Activated gamma-delta T cell treated with anti-CD3 and anti-CD28 coated beads, Interleukin-2, amount 50 U/mL, for 16 hours (primary cell): ENCODE results near the gene PDE4B.

Source experiments
- DNase-seq: peaks from one replicate; pipeline ENCODE4 v3.0.0-alpha.2; 2020; ENCODE audit warnings: low read depth

PDE4B gene

DNA sequence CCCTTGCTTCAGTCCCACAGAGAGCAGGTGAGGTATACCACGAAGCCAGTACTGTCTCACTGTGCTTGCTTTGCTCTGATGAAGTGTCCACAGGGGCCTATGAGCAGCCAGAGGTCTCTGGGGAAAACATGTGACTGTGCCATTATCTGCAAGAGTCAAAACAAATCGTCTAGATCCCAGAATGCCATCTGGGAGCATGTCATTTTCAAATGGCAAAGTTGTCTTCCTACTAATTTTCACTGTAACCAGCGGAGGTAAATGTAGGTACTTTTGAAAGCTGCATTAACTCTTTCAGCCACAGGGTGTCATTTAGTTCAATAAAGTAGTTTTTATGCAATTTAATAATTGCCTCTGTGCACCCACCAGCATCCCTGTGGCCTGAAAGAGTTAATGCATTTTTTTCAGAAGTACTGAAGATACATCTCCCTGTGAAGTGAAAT lies 567.6 kb downstream of the PDE4B start:
- DNase-seq: no peak

DNA sequence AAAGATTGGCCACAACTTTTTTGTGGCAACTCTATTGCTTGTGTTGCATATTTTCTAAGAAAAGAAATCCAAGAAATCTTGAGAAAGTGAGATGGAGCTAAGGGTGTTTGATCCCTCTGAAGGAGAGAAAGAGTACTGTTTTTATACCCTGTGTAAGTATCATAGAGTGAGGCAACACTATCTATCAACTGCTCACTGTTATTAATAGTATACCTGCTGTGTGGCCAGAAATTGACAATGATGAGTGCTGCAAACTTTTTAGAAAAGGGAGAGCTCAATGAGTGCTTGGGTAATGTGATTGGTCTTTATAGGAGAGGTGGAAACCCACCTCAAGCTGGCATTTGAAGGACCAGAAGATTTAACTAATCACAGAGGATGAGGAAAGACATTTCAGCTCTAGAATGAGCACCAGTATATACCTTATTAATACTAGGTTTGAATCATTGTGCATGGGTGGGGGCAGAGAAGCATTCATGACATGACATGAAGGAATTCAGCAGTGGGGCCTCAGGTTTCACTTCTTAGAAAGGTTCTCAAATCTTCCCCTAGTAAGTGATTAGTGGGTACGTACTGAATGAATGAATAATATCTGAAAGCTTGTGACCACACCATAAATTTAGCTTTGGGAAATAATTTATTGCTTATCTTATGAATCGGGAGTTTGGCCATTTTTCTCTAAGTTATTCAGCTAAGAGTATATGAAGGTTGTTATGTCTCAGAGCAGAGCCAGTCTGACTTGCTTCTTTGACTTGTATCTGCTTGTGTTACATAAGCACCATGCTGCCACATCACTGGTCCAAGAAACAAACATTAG lies 572.1 kb downstream of the PDE4B start:
- no peak for DNase-seq

DNA sequence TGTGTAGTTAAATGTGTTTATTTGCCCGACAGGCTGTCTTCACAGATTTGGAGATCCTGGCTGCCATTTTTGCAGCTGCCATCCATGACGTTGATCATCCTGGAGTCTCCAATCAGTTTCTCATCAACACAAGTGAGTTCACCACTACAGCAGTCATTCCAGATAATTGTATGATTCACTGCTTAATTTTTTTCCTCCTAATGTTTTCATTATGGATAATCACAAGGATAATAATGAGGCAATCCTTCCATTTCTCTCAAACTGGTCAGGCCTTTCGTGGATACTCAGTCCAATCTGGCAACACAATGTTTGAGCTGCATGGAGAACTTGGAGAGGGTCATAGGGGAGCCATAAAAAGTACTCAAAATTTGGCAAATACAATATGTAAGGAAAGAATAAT lies 572.9 kb downstream of the PDE4B start:
- DNase-seq: no peak

DNA sequence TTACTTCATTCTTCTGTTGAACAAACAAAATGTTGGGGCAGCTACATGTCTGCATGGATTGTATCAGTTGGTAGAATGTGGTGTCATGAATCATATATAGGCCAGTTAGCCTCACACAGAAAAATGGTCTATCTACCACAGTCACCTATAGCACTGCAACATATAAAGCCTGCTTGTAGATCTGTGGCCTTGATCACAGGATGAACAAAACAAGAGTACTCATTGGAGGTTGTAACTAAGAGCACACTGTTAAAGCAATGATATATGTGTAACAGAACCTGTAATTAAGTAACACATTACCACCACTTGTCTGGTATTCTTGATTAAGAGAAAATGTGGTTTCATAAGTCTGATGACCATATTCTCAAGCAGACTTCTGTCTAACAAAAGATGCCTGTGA lies 573.9 kb downstream of the PDE4B start:
- DNase-seq: no peak

DNA sequence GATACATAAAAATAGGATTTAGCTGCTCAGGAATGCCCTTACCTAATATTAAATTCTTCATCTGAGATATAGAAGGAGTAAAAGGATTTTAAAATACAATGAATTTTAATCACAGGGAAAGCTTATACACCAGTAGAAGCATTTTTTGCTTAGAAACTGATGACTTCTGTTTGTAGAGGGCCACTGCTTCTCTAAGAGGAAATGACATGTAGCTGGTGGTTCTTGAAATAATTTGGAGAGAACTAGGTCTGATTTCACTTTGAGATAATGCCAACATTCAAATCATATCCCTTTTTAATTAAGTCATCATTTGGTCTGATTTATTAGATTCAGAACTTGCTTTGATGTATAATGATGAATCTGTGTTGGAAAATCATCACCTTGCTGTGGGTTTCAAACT lies 574.7 kb downstream of the PDE4B start:
- no peak for DNase-seq

DNA sequence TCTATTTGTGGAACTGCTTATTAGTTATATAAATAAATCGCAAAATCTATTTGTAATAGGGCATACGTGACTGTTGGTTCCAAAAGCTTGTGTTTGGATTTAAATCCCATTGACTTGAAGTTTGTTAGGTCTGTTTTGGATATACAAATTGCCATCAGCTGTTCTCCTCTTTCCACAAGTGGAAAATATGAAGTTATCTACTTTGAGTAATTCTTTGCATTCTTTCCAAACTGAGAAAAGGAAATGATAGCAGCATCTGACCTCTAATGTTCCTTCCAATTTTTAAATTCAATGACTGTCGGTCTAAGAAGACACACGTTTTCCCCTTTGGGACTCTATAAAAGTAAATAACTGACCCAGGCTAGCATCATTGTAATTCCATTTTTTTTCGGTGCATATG lies 575.6 kb downstream of the PDE4B start:
- no peak for DNase-seq

DNA sequence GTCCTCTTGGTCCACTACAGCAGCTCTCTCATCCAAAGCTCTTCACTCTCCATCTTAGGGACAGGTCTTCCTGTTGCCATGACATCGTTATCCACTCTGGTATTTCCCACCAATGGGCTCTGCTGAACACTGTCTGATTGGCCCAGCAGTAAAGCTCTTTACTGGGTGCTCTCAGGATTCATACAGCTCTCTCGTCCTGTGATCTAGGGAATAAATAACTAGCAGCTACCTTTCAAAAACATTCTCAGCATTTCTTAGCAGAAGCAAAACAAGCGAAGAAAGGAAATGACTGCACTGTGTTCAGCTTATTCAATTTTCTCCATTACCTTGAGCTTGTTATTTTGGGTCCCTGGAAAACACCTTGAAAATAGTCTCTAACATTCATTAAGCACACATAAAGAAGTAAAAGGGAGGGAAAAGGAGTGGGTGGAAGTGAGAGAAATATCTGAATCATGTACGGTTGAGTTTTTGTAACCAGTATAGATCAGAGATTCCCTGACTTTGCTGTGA lies 577.8 kb downstream of the PDE4B start:
- no peak for DNase-seq

DNA sequence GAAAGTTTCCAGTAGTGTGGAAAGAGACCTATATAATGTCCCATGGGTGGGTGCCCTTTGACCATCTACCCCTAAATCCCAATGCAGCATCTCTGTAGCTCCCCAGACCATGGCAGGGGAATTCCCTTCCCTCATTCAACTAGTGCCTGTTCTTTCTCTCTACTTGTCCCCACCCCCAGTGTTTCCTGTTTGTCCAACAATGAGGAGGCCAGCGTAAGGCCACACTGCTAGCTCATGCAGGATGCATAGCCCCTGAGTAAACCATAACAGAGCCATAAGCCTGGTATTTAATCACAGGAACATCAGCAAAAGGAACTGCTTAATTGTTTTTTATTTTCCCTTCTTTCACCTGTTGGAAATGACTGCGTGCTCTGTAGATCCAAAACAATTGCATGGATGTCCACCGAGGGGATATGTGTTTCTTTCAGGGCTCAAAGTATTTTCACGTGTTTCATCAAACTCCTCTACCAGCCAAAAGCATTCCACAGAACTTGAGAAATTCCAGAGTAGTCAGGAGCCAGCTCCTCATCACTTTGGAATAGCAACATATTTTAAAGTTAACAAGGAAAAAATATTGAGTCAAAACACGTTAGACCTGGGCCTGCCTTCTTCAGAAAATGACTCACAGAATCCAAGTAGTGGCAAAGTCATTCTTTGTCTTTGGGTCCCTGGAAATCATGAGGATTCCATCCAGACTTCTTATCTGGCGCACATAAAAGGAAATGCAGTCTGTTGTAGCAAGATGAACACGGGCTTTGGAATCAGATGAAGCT lies 578.7 kb downstream of the PDE4B start:
- DNase-seq: no peak

DNA sequence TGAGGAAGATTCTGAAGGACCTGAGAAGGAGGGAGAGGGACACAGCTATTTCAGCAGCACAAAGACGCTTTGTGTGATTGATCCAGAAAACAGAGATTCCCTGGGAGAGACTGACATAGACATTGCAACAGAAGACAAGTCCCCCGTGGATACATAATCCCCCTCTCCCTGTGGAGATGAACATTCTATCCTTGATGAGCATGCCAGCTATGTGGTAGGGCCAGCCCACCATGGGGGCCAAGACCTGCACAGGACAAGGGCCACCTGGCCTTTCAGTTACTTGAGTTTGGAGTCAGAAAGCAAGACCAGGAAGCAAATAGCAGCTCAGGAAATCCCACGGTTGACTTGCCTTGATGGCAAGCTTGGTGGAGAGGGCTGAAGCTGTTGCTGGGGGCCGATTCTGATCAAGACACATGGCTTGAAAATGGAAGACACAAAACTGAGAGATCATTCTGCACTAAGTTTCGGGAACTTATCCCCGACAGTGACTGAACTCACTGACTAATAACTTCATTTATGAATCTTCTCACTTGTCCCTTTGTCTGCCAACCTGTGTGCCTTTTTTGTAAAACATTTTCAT lies 579.9 kb downstream of the PDE4B start:
- DNase-seq: no peak

DNA sequence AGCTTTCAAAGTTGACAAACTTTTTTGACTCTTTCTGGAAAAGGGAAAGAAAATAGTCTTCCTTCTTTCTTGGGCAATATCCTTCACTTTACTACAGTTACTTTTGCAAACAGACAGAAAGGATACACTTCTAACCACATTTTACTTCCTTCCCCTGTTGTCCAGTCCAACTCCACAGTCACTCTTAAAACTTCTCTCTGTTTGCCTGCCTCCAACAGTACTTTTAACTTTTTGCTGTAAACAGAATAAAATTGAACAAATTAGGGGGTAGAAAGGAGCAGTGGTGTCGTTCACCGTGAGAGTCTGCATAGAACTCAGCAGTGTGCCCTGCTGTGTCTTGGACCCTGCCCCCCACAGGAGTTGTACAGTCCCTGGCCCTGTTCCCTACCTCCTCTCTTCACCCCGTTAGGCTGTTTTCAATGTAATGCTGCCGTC lies 580.5 kb downstream of the PDE4B start:
- DNase-seq: no peak

DNA sequence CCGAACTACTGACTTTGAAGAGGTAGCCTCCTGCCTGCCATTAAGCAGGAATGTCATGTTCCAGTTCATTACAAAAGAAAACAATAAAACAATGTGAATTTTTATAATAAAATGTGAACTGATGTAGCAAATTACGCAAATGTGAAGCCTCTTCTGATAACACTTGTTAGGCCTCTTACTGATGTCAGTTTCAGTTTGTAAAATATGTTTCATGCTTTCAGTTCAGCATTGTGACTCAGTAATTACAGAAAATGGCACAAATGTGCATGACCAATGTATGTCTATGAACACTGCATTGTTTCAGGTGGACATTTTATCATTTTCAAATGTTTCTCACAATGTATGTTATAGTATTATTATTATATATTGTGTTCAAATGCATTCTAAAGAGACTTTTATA lies 581.5 kb downstream of the PDE4B start:
- no peak for DNase-seq

DNA sequence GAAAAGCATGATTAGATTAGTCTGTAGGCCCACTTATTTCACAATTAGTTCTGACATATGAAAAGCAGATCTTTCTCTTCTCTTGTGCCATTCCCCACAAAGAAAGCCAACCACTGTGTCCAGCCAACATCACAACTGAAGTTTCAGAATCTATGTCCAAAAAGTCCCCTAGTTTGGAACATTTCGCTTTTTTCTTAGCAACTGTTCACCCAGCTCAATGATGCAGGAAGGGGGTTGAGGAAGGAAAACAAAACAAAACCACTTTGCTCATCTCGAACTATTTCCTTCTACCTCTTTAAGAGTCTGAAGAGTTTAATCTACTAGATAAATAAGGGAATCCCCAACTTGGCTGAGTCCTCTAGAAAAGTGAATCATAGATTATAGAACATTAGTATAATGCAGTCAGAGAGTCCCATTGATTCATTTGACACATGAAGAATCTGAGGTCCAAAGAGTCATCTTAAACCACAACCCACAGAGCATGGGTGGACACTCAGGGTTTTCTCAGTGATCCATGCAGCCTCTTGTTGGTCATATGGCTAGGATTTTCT lies 581.9 kb downstream of the PDE4B start:
- no peak for DNase-seq

DNA sequence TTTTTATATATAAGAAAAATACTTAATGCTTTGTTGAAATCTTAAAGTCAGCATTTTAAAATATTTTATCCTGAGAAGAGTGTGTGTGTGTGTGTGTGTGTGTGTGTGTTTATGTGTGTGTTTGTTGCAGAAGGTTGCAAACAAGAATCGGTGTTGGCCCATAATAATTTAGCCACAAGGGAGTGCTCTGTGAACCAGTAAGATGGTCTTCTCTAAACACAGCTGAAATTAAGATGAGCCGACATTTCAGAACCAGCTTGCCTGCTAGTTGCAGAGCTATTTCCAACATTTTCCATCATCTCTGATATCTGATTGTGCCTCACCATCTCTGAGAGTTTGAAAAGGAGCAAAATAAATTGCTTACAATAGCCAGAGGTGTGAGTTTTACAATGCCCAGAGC lies 582.4 kb downstream of the PDE4B start:
- no peak for DNase-seq

DNA sequence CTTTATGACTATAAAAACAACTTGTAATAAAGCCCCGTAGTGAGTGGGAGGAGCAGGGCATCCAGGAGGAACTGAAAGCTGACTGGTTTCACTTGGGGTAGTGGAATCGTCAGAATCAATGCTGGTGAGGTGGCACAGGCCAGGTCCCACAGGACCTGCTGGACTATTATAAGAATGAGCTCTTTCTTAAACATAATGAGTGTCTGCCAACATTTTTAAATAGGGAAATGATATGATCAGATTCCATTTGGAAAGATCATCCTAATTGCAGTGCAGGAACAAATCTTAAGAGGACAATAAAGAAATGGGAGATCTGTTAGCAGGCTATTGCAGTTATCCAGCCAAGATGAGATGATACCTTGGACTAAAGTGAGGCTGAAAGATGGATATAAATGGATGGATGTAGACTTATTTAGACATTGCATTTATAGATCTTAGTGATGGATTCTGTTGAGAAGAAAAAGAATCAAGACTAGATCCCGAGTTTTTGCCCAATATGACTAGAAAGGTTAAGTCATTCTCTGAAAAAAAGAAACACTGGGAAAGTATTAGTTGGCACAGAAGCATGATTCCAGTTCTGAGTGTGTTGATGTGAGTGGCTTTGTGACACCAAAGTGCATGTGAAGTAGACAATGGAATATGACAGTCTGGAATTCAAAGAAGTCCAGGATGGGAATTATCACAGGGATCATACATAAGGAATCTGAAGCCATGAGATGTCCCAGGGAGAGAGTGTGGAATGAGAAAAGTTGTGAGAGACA lies 587.9 kb downstream of the PDE4B start:
- no peak for DNase-seq

DNA sequence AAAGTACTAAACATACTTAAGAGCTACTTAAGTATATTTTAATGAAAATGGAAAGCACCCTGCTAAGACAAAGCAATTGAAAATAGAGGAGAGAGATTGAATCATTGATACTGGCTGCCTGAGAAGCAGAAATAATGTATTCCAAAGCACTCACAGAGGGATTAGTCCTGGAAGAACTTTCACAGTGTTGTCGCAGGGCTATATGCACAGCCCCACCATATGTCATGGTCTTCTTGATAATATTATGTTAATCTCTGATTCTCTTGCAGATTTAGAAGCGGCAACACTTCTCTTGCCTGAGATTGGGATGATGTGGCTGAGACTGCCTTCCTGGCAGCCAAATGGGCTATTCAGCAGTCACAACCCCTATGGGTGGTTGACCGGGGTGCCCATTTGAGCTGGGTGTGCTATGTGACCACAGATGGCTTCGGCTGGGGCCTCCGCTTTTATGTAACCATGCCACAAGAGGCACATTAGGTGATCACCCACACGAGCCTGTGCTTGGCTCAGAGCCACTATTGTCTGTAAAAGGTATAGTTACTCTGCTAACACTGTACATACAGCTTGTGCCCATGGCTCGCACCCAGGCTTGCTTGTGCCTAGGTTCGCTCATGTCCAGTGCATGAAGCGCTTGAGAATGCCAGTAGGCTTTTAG lies 589.1 kb downstream of the PDE4B start:
- DNase-seq: no peak

DNA sequence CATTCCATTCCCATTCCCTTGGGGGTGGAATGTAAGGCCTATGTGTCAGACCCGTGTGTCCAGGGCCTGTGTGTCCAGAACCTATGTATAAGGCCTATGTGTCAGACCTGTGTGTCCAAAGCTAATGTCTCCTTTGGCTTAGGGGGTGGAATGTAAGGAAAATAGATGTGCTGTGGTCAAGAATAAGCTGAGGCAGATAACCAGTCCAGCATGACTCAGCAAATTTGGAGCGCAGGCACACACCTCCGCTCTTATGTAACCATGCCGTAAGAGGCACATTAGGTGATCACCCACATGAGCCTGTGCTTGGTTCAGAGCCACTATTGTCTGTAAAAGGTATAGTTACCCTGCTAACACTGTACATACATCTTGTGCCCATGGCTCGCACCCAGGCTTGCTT lies 590.5 kb downstream of the PDE4B start:
- no peak for DNase-seq

DNA sequence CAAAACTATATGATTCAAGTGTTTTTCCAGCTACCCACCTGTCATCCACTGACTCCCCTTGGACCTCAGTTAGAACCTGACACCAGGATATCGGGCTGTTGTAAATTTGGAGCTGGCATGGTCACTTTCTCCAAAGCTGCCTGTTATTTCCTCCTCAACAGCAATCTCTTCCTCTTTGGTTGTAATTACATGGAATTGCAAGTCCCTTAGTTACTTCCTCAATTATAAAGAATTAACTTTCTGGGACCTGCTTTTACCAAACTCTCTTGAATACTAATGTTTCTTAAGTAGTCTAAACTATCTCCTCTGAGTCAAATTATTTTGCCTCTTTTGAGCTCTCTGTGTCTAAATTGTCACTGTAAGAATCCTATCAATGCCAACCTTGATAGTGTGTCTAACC lies 590.9 kb downstream of the PDE4B start:
- no peak for DNase-seq

DNA sequence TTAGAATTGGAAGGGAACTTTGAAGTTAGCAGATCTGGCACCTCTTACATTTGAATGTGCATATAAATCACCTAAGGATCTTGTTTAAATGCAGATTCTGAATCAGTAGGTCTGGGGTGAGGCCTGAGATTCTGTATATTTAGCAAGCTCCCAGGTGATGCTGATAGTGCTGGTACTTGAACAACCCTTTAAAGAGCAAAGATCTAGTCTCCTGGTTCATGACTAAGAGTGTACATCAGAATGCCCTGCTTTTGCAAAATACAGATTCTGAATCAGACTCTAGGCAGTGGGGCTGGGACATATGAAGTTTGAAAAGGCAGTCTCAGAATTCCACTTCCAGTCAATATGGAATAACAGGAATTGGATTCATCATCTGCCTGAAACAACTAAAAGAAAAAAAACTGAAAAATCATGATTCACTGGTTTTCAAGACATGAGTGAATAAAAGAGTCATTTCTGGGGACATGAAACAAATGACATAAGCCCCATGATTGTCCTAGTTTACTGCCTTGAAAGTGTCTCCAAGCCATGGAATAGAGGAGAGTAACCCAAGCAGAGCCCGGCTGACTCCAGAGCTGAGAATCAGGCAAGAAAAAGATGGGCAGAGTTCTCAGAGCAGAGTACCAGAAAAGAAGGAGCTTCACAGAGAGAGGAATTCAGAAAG lies 591.7 kb downstream of the PDE4B start:
- no peak for DNase-seq

DNA sequence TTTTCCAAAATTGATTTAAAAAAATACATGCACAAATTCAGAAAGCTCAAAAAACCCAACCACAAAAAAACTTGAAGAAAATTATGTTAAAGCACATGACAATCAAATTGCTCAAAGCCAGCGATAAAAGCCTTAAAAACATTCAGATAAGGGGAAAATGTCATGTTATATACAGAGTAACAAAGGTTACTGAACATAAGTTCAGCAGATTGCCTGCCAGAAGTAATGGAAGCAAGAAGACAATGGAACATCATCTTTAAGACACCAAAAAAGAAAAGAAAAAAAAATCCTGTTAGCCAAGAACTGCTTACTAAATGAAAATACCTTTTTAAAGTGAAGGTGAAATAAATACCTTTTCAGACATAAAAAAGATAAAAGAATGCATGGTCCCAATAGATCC lies 594.0 kb downstream of the PDE4B start:
- DNase-seq: no peak

DNA sequence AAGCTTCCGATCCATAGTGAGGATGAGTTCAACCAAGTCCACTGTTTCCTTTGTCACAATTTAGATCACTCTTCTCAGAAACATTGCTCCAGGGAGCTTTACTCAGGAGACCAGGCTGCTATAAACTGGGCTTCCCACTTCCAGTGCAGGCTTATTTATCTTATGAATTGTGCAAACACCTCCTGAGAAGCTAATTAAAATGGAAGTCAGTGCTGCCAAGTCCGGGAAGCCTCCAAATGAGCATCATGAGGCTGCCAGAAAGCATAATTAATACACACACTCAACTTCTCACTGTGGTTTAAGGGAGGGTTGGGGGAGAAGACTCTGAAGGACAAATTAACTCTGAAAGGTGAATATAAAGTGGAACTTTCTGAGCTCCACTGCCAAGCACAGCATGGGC lies 596.2 kb downstream of the PDE4B start:
- DNase-seq: no peak
